Breast epithelium (tissue), 3 donors: ENCODE results near the gene MSX1.

ENCODE experiments used
- CTCF ChIP-seq, 3 donors: fragments of 450-650 bp; IDR thresholded peaks; one replicate each; pipeline ENCODE4 v1.5.1; 2016 to 2017; ENCODE audit warnings: antibody characterized with exemption in 3 of 3, mild to moderate bottlenecking in 3 of 3, moderate library complexity in 3 of 3
- POLR2AphosphoS5 ChIP-seq, 3 donors: sonication (generic); formaldehyde crosslinking; IDR thresholded peaks; one replicate each; pipeline ENCODE4 v1.6.1; 2017; ENCODE audit warnings: antibody characterized with exemption in 3 of 3

- TF ChIP-seq CTCF (IDR thresholded peaks at IDR 0.05) (no peak), POLR2AphosphoS5 (IDR thresholded peaks at IDR 0.05) (no peak)
Observed at GRCh38 chr4:4853371-4853823, 6.1 kb upstream of the MSX1 start.
